Osteocyte (in vitro differentiated cells): ENCODE results near the gene POMGNT2. TPM values are rescaled to one million over a fixed set of nuclear protein-coding genes. Genes with fewer than 3 reads are reported as not detected.
"Not testable (repeated sequence)": the region's sequence is repeated elsewhere in the genome, so short reads cannot be mapped to it uniquely, and the experiment has no call there.

Experiments
- DNase-seq: peaks from one replicate; pipeline ENCODE4 v3.0.0; 2021; ENCODE audit warnings: mixed read lengths; ENCODE audit not compliant: unreplicated experiment; ENCODE audit errors: extremely low spot score
- H3K27ac Mint-ChIP-seq: one replicate; pipeline ENCODE4 v1.8.0; 2021; ENCODE audit warnings: mild to moderate bottlenecking, mixed read lengths; ENCODE audit not compliant: unreplicated experiment
- H3K27me3 Mint-ChIP-seq: one replicate; pipeline ENCODE4 v1.8.0; 2021; ENCODE audit warnings: mixed read lengths; ENCODE audit not compliant: unreplicated experiment
- H3K36me3 Mint-ChIP-seq: one replicate; pipeline ENCODE4 v1.8.0; 2021; ENCODE audit warnings: mixed read lengths; ENCODE audit not compliant: unreplicated experiment
- H3K4me1 Mint-ChIP-seq: one replicate; pipeline ENCODE4 v1.8.0; 2021; ENCODE audit warnings: mixed read lengths; ENCODE audit not compliant: unreplicated experiment
- H3K4me3 Mint-ChIP-seq: one replicate; pipeline ENCODE4 v1.8.0; 2021; ENCODE audit warnings: mild to moderate bottlenecking, moderate library complexity, mixed read lengths; ENCODE audit not compliant: unreplicated experiment
- H3K9me3 Mint-ChIP-seq: one replicate; pipeline ENCODE4 v1.8.0; 2021; ENCODE audit warnings: mixed read lengths; ENCODE audit not compliant: unreplicated experiment
- total RNA-seq: library from RNA; stranded (reverse); gene quantifications from 2 replicates; pipeline ENCODE4 v1.2.1, GENCODE V29; 2021
- TF ChIP-seq, protein P1 (sequence below): fragments of 200-600 bp; sonication (generic); IDR thresholded peaks from 2 replicates; pipeline ENCODE4 v1.5.0; 2021; ENCODE audit warnings: antibody characterized with exemption, mild to moderate bottlenecking, moderate library complexity

Gene POMGNT2
- total RNA-seq, 1 donor from 2014 or later, result 16.1 TPM

DNA sequence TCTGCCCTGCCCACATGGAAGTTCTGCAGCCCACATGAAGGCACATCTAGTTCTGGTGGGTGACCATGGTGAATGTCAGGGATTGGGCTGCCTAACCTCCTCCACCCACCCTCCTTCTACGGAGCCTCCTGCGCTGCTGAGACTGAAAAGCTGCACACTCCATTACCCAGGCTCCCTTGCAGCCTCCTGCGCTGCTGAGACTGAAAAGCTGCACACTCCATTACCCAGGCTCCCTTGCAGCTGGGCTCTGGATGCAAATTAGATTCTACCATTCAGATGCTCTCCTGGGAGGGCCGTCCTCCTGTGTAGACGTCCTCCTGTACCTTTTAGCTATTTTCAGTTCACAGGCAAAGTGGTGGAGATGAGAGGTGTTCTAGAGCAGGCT is 32.1 kb downstream of the POMGNT2 start:
- Mint-ChIP-seq H3K36me3 (peaks cover 5% of the 10 kb centered on the region), H3K27me3 (no peaks in the 10 kb centered on the region), H3K27ac (no peak overlapping the region), H3K4me3 (no peak overlapping the region), H3K4me1 (no peaks in the 10 kb centered on the region), H3K9me3 (no peaks in the 10 kb centered on the region)
- no peak for DNase-seq
- TF ChIP-seq, protein P1, sequence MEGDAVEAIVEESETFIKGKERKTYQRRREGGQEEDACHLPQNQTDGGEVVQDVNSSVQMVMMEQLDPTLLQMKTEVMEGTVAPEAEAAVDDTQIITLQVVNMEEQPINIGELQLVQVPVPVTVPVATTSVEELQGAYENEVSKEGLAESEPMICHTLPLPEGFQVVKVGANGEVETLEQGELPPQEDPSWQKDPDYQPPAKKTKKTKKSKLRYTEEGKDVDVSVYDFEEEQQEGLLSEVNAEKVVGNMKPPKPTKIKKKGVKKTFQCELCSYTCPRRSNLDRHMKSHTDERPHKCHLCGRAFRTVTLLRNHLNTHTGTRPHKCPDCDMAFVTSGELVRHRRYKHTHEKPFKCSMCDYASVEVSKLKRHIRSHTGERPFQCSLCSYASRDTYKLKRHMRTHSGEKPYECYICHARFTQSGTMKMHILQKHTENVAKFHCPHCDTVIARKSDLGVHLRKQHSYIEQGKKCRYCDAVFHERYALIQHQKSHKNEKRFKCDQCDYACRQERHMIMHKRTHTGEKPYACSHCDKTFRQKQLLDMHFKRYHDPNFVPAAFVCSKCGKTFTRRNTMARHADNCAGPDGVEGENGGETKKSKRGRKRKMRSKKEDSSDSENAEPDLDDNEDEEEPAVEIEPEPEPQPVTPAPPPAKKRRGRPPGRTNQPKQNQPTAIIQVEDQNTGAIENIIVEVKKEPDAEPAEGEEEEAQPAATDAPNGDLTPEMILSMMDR, result no peak

DNA sequence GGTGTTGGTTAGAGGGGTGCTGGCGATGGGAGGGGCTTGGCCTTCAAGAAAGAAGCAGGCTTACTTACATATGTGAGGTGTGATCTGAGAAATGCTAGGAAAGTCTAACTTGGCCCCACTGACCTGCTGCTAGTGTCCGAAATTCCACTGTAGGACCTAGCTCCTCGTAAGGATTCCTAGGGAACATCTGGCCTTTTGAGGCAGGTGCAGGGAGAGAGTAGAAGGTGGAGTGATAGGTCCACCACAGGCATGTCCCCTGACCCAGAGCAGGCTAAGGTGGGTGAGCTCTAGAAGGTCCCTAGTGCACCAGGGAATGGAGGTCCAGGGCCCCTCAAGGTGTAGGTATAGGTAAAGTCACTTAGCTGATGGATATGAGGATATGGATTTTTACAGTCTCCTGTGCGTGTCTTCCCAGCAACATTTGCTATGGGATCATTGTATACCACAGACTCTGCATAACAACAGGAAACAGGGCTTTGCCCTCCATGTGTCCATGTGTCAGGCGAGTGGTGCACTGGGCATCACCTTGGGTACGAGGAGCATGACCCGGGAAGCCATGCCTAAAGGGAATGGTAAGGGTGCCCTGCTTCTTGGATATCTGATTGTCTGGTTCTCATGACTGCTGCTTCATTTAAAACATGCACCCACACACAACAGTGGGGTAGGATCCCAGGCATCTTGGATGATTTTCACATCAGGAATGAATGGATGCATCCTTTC is 32.6 kb downstream of the POMGNT2 start:
- DNase-seq, result no peak
- Mint-ChIP-seq H3K9me3 (no peaks in the 10 kb centered on the region), H3K4me1 (no peaks in the 10 kb centered on the region), H3K4me3 (no peak overlapping the region), H3K36me3 (peaks cover 3% of the 10 kb centered on the region), H3K27me3 (no peaks in the 10 kb centered on the region), H3K27ac (no peak overlapping the region)
- TF ChIP-seq, protein P1, result no peak

DNA sequence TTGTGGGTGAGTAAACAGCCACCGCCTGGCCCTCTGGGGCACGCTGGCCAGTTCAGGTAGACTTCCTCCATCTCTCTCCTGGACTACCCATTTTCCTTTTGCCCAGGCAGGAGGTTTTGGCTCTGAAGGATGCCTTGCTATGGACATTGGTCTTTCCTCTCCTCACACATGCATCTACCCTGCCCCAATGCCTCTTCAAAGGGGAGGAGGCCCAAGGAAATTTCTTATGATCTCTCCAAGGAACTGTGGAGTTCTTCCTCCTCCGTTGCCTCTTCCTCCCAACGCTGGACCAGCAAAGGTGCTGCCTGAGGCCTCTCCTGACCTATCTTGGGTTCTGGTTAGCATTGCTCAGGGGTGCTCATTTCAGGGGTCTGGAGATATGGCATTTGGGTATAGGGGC is 33.5 kb downstream of the POMGNT2 start:
- H3K9me3 Mint-ChIP-seq, result no peaks in the 10 kb centered on the region
- peak; percentile 72 for DNase-seq
- H3K27ac Mint-ChIP-seq, result no peak overlapping the region
- H3K4me3 Mint-ChIP-seq, result no peak overlapping the region
- no peaks in the 10 kb centered on the region for H3K27me3 Mint-ChIP-seq
- TF ChIP-seq, protein P1, result no peak
- H3K36me3 Mint-ChIP-seq, result no peaks in the 10 kb centered on the region
- no peaks in the 10 kb centered on the region for H3K4me1 Mint-ChIP-seq

DNA sequence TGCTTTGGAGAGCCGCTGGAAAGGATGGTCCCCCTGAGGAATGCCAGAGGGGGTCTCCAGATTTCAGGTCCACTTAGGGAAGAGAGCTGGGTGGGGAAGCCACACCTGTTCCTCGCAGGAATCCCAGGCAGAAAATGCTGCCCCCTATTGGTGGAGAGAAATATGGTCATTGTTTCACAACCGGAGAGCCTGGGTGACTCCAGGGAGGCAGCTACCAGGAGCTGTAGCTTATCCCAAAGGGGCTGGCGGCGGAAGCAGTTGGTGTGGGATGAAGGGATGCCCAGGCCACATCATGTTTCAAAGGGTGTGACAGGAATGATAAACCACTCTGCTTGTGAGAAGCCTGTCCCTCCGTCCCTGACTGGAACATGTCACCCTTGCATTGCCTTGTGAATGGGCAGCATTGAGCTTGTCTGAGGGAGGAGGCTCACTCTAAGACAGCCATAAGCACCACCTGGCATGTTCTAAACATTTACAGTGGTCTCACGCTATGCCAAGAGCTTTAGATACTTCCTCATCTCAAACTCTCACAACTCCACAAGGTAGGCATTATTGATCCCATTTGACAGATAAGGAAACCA is 34.5 kb downstream of the POMGNT2 start:
- Mint-ChIP-seq H3K27ac (no peak overlapping the region), H3K27me3 (no peaks in the 10 kb centered on the region), H3K4me1 (no peaks in the 10 kb centered on the region), H3K36me3 (no peaks in the 10 kb centered on the region), H3K9me3 (no peaks in the 10 kb centered on the region), H3K4me3 (no peak overlapping the region)
- TF ChIP-seq, protein P1, result peak; percentile 25
- DNase-seq, result peak; percentile 69

DNA sequence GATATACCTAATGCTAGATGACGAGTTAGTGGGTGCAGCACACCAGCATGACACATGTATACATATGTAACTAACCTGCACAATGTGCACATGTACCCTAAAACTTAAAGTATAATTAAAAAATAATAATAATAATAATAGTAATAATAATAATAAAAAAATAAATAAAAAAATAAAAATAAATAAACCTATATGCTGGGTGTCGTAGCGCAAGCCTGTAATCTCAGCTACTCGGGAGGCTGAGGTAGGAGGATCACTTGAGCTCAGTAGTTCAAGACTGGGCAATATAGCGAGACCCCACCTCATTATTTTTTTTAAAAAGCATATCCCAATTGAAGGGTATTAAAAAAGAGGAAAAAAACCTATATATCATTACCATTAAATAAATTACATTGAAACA is 35.2 kb downstream of the POMGNT2 start:
- not testable (repeated sequence) for H3K27me3 Mint-ChIP-seq, H3K4me3 Mint-ChIP-seq, H3K27ac Mint-ChIP-seq, DNase-seq, H3K36me3 Mint-ChIP-seq, H3K9me3 Mint-ChIP-seq, H3K4me1 Mint-ChIP-seq
